ENCODE measurements around the gene ZFAND6.
A peak's percentile ranks its signal among the peaks of the same experiment; 100 is the strongest.
"Not testable (repeated sequence)": the region's sequence is repeated elsewhere in the genome, so short reads cannot be mapped to it uniquely, and the experiment has no call there.

The ZFAND6 gene

DNA sequence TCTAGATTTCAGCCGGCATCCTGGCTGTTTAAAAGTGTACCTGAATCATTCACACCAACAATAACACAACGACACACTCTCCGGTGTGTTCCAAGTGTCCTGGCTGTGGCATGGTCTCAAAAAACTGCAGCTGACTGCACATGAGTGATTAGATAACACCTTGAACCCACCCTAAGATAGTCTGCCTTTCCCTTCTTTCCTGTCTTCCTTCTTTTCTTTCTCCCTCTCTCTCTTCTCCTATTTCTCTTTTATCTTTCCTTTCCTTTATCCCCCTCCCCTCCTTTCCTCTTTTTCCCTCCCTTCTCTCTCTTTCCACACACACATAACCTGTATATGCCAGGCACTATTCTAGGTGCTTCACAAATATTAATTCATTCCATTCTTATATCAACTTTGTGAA lies 92.1 kb downstream of the ZFAND6 start:
- DNase-seq (ENCODE audit: low read depth): no peak

DNA sequence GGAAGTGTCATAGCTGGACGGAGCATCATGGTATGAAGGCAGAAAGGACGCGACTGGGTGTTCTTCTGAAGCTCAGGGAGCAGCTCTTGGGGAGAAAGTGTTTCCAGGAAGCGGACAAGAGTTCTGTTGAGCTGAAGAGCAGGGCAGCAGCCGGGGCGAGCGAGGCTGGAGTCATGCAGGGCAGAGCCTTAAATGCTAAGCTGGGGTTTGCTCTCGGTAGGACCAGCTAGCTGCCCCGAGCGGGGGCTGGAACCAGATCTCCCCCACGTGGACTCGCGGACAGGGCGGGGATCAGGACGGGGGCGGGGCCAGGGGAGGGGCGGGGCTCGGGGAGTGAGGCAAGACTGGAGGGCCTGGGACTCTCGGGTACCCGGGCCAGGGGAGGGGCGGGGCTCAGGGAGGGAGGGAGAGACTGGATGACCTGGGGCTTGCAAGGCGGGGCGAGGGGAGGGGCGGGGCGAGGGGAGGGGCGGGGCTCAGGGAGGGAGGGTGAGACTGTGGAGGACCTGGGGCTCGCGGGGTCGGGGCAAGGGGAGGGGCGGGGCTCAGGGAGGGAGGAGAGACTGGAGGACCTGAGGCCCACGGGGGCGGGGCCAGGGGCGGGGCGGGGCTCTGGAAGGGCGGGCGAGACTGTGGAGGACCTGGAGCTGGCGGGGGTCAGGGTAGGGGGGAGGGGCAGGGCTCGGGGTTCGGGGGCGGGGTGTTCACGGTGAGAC lies 92.9 kb downstream of the ZFAND6 start:
- DNase-seq (ENCODE audit: low read depth): peak; percentile 86

DNA sequence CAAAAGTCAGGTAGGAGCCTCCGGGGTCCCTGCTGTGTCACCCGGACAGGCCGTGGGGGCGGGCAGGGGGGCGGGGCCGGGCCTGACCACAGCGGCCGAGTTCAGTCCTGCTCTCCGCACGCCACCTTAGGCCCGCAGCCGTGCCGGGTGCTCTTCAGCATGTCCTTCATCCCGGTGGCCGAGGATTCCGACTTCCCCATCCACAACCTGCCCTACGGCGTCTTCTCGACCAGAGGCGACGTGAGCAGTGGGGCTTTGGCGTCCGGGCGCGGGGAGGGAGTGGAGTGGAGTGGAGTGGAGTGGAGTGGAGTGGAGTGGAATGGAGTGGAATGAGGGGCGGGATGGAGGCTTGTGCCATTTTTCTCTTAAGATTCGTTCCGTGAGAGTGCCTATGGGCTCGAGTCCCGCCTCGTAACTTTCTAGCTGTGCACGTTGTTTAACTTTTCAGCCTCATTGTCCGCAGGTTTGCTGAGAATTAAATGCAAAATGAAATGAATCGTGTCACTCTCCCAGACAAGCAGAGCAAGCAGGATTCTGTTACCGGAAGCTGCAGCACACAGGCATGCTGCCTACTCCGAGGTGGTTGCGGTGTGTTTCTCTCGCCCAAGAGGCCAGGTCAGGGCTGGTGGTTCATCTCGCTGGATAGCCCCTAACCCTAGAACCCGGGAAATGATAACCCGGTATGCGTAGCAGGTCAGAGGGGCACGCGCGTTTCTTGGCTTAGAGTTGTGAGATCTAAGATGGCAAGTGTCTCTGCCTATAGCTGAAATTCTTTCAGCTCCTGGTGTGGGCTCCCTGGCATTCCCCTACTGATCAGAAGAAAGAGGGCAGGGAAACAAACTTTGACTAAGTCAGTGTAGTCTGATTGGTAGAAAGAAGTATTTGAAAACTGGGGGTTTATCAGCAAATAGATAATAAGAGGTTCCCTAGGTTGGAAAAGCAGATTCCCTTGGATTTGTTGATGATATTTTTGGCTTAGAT lies 93.7 kb downstream of the ZFAND6 start, which contains the start of gene FAH:
Gene FAH (plus strand): TSS at position 104 of the 981 bp plus-strand sequence. CDS start 56 bp downstream, at position 160.
- DNase-seq (ENCODE audit: low read depth): no peak

DNA sequence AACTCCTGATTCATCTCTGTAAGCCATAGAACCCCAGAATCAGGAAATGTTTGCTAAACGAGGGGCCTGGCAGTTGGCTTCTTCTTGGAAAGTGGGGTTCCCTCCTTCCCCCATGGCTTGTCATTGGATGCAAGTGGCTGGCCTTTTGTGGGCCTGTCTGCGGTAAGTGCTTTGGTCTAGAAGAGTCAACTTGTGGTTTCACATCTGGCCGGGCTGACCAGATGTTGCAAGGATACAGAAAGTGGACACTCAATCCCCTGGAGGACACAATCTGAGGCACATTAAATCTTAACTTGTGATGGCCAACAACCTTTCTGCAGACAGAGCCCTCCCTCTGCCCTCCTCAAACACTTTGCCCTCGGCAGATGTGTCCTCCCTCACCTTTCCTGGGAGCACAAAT lies 94.4 kb downstream of the ZFAND6 start:
- no peak for DNase-seq (ENCODE audit: low read depth)

DNA sequence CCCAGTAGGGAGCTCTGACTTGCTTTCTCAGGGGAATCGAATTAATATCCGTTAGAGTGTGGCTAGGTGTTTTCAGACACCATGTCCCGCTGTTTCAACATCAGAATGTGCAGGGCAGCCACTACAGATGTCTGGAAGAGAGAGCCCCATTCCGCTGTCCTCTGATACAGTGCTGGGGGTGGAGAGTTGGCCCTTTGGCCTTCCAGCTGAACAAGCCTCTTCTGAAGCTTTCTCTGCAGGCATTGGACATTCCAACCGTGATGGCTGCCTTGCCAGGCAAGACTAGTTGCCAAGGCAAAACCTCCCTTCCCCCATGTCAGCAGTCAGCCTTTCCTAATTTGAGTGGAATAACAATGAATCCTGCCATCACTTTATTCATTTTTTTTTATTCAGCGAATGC lies 94.9 kb downstream of the ZFAND6 start:
- no peak for DNase-seq (ENCODE audit: low read depth)

DNA sequence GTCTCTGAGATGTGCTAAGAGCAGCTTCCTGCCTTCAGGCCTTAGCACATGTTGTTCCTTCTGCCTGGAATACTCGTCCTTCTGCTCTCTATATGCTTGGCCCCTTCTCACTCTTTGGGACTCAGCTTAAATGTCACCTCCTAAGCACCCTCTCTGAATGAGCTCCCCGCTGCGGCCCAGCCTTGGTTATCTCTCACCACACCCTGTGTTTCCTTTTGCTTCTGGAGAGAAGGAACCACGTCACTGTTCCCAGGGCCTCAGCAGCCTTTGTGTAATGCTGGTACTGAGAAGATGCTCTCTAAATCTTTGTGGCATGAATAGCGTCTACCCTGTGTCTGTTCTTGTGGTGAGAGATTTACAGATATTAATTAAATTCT lies 95.5 kb downstream of the ZFAND6 start:
- DNase-seq (ENCODE audit: low read depth): no peak

DNA sequence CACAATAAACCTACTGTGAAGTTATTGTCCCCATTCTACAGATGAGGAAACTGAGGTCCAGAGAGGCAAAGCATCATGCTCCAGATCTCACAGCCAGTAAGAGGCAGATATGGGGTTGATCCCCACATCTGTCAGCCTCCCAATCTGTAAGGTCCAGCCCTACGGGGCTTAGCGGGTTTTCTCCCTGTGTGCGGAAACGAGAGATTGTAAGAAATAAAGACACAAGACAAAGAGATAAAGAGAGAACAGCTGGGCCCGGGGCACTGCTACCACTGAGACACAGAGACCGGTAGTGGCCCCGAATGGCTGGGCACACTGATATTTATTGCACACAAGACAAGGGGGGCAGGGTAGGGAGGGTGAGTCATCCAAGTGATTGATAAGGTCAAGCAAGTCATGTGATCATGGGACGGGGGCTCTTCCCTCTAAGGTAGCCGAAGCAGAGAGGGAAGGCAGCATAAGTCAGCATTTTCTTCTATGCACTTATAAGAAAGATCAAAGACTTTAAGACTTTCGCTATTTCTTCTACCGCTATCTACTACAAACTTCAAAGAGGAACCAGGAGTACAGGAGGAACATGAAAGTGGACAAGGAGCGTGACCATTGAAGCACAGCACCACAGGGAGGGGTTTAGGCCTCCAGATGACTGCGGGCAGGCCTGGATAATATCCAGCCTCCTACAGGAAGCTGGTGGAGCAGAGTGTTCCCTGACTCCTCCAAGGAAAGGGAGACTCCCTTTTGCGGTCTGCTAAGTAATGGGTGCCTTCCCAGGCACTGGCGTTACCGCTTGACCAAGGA lies 96.1 kb downstream of the ZFAND6 start:
- DNase-seq (ENCODE audit: low read depth): not testable (repeated sequence)

DNA sequence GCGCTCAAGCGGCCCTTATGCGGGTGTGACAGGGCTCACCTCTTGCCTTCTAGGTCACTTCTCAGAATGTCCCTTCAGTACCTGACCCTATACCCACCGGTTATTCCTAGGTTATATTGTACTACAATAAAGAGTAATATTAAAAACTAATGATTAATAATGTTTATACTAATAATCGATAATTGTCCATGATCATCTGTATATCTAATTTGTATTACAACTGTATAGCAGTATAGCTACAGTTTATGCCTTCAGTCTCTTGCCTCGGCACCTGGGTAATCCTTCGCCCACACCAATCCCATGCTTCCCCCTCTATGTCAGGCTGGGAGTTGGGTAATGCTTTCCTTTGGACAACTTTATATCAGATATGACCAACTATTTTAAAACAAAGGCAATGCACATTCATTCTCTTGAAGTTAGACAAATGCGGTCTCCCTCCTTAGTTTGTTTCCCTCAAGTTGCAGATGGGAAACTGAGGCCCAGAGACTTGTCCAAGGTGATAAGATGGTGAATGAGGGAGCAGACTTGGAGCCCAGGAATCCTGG lies 96.8 kb downstream of the ZFAND6 start:
- DNase-seq (ENCODE audit: low read depth): no peak

DNA sequence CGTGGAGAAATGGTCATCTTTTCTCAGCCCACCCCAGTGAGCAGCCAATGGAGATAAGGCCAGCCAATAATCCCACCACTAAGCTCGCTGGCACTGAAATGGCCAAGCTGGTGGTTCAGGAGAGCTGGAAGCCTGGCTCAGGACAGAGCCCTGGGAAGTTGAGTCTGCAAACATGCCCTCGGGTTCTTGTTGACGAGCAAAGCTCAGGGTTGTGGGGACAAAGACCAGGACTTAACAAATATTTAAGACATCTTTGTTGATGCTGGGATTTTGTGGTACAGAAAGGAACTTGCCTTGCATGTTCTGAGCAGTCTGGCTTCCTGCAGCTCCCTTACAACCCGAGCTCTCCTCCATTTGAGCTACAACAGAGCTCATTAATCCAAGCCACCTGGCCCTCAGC lies 97.7 kb downstream of the ZFAND6 start:
- DNase-seq (ENCODE audit: low read depth): no peak

DNA sequence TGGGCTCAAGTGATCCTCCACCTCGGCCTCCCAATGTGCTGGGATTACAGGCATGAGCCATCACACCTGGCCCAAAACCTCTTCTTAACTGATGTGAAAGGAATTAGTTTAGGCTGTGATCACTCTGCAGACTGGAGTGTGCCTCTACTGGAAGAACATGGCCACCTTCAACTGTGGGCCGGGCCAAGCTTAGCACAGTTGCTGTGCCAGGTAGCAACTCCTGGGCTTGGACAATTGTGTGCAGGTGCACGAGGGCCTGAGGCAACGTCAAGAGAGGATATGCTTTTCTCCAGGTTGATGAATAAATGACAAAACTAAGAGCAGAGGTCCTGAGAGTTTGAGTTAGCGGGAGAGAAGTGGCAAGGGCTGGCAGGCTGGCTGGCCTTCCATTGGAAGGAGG lies 99.8 kb downstream of the ZFAND6 start:
- no peak for DNase-seq (ENCODE audit: low read depth)

DNA sequence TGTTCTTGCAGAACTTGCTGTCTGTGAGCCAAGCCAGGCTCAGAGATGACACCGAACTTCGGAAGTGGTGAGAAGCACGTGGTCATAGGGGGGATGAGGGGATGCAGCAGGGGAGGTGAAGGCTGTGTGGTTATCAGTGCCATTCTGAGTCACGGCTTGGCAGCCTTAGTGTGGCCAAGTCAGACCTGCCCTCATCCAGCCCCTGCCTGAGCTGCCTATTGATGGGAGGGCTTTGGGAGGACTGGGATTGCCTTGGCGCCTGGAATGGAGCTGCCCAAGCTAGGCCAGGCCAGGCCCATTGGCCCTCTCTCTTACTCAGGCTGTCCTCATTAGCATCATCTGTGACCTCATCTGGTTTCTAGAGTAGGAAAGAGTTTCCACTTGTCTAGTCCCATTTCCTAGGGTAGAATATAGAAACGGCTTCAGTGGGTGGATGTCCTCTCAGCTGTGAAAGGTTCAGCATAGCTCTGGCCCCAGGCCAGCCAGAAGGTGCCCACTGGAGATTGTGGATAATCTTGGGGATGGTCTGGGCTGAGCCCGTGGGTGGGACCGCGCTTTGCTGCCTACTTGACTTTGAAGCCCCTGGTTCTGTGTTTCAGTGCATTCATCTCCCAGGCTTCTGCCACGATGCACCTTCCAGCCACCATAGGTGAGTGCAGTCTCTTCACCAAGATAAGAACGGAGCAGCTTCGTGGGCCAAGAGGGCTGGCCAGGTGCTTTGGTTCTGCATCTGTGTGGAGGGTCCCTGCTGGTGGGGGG lies 100.5 kb downstream of the ZFAND6 start:
- no peak for DNase-seq (ENCODE audit: low read depth)

DNA sequence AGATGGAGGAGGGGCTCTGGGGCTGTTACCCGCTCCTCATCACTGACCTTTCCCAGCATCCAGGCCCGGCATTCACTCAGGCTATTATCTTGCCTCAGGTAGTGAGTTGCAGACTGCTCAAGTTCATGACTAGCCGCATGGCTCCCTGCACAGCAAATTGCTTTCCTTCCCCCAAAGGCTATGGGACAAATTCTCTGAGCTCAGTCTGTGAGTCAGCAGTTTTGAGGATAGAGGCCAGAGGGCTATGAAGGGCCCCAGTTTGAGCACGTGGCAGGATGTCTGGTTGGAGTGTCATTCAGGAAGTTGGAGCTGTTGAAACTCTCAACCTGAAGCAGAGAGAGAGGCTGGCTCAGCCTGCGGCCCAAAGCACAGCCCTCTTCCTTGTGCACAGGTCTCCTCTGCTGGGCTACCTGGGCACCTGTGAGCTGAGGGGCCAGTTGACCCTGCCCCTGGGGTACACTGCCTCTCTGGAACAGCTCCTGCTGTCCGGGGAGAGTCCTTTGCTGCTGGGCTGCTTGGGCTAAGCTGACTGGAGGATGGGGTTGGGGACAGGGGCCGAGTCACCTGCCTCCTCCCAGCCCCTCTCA lies 101.2 kb downstream of the ZFAND6 start:
- no peak for DNase-seq (ENCODE audit: low read depth)

DNA sequence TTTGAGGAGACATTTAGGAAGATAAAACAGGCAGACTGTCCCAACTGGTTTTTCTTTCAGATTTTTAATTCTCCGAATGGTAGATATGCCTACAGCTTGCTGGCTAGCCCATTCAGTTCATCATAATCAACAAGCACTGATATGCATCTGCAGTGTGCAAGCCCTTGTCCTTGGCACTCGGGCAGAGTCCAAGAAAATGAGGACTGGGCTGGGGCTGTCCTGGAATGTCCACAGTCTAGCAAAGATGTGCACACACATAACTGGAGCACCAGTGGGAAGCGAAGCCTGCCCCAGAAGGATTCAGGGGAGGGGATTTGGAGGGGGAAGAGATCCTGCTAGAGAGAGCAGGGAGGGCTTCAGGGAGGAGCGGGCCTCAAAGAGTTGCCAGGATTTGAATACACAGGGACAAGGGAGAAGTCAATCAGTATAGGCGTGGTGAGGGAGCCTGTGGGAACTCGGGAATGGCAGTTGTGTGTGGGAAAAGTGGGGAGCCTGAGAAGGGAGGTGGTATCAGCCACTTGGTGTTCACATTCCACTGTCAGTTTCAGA lies 102.1 kb downstream of the ZFAND6 start:
- DNase-seq (ENCODE audit: low read depth): no peak

DNA sequence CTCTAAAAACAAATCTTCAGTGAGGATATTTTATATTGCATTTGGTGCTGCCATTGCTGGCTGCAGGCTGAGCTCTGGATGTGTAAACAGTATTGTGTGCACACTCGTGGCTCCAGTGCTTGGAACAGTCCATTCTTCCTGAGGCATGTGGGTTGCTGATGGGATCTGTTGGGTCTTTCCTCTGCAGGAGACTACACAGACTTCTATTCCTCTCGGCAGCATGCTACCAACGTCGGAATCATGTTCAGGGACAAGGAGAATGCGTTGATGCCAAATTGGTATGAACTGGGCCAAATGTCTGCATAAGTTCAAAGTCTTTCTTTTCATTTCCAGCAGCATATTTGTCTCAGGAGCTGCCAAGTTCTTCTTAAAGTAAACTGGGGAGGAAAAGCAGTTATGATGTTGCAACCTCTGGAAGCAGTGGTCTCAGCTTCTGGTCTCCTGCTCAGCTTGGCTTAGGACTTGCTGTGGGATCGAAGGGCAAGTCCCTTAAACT lies 102.6 kb downstream of the ZFAND6 start:
- no peak for DNase-seq (ENCODE audit: low read depth)

DNA sequence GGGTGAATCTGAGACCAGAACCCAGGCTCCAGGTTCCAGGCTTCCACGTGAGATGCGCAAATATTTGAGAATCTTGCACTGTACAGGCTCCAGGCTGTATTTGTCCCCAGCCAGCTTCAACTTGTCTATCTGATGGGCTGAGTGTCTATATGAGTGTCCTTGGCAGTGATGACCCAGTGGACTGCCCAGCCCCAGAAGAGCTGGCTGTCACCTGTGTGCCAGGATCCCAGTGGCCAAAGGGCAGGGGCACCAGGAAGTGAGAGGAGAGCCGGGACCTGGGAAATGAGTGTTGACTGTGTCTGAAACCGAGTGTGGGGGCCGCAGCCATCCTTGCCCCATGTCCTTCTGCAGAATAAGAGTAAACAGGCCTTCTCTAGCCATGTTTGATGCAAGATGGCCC lies 103.7 kb downstream of the ZFAND6 start:
- DNase-seq (ENCODE audit: low read depth): no peak

DNA sequence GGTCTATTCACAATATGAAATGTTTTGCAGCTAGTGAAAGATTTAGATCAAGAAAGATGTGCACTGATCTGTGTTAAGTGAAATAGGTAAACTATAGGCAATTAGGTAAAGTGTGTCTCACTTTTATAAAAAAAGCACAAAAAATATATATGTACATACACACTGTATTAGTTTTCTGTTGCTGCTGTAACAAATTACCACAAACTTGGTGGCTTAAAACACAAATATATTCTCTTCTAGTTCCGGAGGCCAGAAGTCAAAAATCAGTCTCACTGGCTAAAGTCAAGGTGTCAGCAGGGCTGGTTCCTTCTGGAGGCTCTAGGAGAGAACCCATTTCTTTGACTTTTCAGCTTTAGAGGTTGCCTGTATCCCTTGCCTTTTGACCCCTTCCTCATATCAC lies 104.4 kb downstream of the ZFAND6 start:
- no peak for DNase-seq (ENCODE audit: low read depth)

DNA sequence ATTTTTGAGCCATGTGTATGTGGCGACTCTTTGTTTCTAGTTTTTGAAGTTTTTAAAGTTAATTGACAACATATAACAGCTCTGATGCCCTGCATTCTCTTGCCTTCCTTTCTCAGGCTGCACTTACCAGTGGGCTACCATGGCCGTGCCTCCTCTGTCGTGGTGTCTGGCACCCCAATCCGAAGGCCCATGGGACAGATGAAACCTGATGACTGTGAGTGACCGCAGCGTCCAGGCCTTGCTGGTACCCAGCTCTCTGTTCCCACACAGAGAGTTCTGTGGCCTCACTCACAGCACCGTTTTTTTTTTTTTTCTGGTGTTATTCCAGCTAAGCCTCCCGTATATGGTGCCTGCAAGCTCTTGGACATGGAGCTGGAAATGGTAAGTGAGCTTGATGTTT lies 108.5 kb downstream of the ZFAND6 start:
- no peak for DNase-seq (ENCODE audit: low read depth)

DNA sequence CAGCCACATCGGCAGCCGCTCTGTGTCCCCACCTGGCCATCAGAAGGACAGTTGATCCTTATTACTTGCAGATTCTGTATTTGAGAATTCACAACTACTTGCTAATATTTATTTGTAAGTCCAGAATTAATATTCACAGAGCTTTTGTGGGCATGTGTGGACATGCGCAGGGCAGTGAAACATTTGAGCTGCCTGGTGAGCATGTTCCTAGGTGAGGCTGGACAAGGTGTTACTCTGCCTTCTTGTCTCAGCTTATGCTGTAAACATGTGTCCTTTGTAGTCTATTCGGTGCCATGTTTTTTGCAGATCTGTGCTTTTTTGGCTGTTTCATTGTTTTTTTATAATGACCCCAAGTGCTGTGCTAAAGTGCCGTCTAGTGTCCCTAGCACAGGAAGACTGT lies 108.9 kb downstream of the ZFAND6 start:
- DNase-seq (ENCODE audit: low read depth): no peak

DNA sequence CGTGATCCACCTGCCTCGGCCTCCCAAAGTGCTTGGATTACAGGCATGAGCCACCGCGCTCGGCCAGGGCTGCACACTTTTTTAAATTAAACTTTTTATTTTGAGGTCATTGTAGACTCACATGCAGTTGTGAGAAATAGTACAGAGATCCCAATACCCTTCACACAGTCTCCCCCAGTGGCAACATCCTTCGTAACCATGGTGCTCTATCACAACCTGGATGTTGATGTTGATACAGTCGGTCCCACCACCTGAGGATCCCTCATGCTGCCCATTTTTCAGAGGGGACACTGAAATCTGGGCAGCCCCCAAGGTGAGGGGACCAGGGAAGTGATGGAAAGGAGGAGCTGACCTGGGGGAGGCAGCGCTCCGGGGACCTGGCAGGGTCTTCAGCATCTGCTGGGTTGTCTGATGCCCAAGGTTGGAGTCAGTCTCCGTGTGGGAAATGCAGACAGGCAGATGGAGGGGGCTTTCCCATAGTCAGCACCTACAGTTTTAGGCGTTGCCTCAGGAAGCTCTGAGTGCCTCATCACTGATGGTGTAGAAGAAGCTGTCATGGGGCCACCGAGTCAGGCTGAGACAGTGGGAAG lies 110.4 kb downstream of the ZFAND6 start:
- DNase-seq (ENCODE audit: low read depth): no peak

DNA sequence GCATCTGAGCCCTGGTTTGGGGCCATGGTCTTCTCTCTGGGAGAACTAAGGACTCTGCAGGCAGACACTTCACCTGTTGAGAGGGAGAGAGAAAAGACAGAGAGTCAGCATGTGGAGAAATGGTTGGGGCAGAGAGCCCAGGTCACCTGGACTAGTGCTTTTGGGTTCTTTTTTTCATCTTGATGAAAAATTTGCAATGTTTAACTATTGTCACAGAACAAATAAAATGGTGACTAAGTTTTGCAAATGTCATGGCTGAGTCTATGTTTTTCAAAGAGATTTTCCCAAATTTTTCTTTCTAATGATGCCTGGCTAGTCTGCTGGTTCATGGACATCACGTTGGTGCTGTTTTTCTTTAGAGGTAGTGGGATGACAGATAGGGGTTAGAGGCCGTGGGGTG lies 111.1 kb downstream of the ZFAND6 start:
- DNase-seq (ENCODE audit: low read depth): no peak

Measured in T follicular helper cell (primary cell).